Measurements from ENCODE around the gene NET1.
"Not testable (repeated sequence)": the region's sequence is repeated elsewhere in the genome, so short reads cannot be mapped to it uniquely, and the experiment has no call there.

Gene NET1

GRCh38 chr10:5469353-5470061 lies 57.1 kb downstream of the NET1 start:
- no peak overlapping the region for H3K9ac ChIP-seq
- TF ChIP-seq Cebpa-rat (IDR thresholded peaks at IDR 0.05): no peak
- H4K20me1 ChIP-seq: no peaks in the 10 kb centered on the region

GRCh38 chr10:5470062-5470751 lies 57.9 kb downstream of the NET1 start:
- peaks cover 22% of the 10 kb centered on the region for H3K9me3 ChIP-seq
- H3K9ac ChIP-seq: no peak overlapping the region

More at GRCh38 chr10:5469353-5470061, 57.1 kb downstream of the NET1 start:
- Histone ChIP-seq H3K36me3 (0 out of 2 replicates have a peak, but pooled peaks cover 3% of the 10 kb centered on the region), H3K27ac (no peak overlapping the region), H3K4me3 (no peak overlapping the region), H3K4me1 (no peaks in the 10 kb centered on the region), H3K27me3 (no peaks in the 10 kb centered on the region), H3K9me3 (peaks cover 22% of the 10 kb centered on the region), H3K4me2 (no peak overlapping the region)

GRCh38 chr10:5474642-5475041 lies 62.3 kb downstream of the NET1 start:
- not testable (repeated sequence) for H3K9ac ChIP-seq, H3K9me3 ChIP-seq, H3K4me2 ChIP-seq, H3K27me3 ChIP-seq, H3K36me3 ChIP-seq, H4K20me1 ChIP-seq, H3K27ac ChIP-seq, H3K4me3 ChIP-seq
- peaks cover 18% of the 10 kb centered on the region for H3K4me1 ChIP-seq

More at GRCh38 chr10:5470062-5470751, 57.9 kb downstream of the NET1 start:
- Histone ChIP-seq H3K4me3 (no peak overlapping the region), H3K36me3 (0 out of 2 replicates have a peak, but pooled peaks cover 3% of the 10 kb centered on the region), H3K27me3 (no peaks in the 10 kb centered on the region), H4K20me1 (no peaks in the 10 kb centered on the region), H3K4me2 (no peak overlapping the region), H3K4me1 (no peaks in the 10 kb centered on the region), H3K27ac (no peak overlapping the region)
- no peak for TF ChIP-seq Cebpa-rat (IDR thresholded peaks at IDR 0.05)

GRCh38 chr10:5475088-5475487 lies 62.7 kb downstream of the NET1 start:
- H3K4me1 ChIP-seq: peaks cover 22% of the 10 kb centered on the region
- H3K27ac ChIP-seq, H4K20me1 ChIP-seq, H3K9me3 ChIP-seq, H3K36me3 ChIP-seq, H3K27me3 ChIP-seq, H3K9ac ChIP-seq, H3K4me2 ChIP-seq, H3K4me3 ChIP-seq: not testable (repeated sequence)

- H3K9me3 ChIP-seq, H3K4me2 ChIP-seq, H4K20me1 ChIP-seq, H3K27me3 ChIP-seq, H3K4me3 ChIP-seq, H3K27ac ChIP-seq, H3K36me3 ChIP-seq, H3K9ac ChIP-seq: not testable (repeated sequence)
- H3K4me1 ChIP-seq: peaks cover 28% of the 10 kb centered on the region
These were observed 63.8 kb downstream of the NET1 start for GRCh38 chr10:5475974-5476807.

- H4K20me1 ChIP-seq: no peaks in the 10 kb centered on the region
- H3K9me3 ChIP-seq: no peaks in the 10 kb centered on the region
- no peak overlapping the region for H3K4me2 ChIP-seq
- H3K9ac ChIP-seq: no peak overlapping the region
- no peaks in the 10 kb centered on the region for H3K36me3 ChIP-seq
- H3K27ac ChIP-seq: no peak overlapping the region
- H3K4me3 ChIP-seq: no peak overlapping the region
- peaks cover 28% of the 10 kb centered on the region for H3K4me1 ChIP-seq
- TF ChIP-seq Cebpa-rat (IDR thresholded peaks at IDR 0.05): no peak
- H3K27me3 ChIP-seq: no peaks in the 10 kb centered on the region
These were observed 64.7 kb downstream of the NET1 start for GRCh38 chr10:5476918-5477525.

GRCh38 chr10:5477948-5478693 lies 65.8 kb downstream of the NET1 start:
- H3K4me3 ChIP-seq: no peak overlapping the region
- no peaks in the 10 kb centered on the region for H3K36me3 ChIP-seq
- no peaks in the 10 kb centered on the region for H3K9me3 ChIP-seq
- no peak for TF ChIP-seq Cebpa-rat (IDR thresholded peaks at IDR 0.05)
- H3K4me2 ChIP-seq: peak overlapping the region; percentile 26; the same call in 1 of the 2 replicates
- no peak overlapping the region for H3K9ac ChIP-seq
- H3K27ac ChIP-seq: no peak overlapping the region
- H3K4me1 ChIP-seq: peaks cover 28% of the 10 kb centered on the region
- no peaks in the 10 kb centered on the region for H4K20me1 ChIP-seq
- H3K27me3 ChIP-seq: no peaks in the 10 kb centered on the region

- H3K9me3 ChIP-seq: no peaks in the 10 kb centered on the region
- peak overlapping the region; percentile 62; the same call in 1 of the 2 replicates for H3K4me2 ChIP-seq
- H4K20me1 ChIP-seq: no peaks in the 10 kb centered on the region
- H3K27me3 ChIP-seq: no peaks in the 10 kb centered on the region
- peaks cover 28% of the 10 kb centered on the region for H3K4me1 ChIP-seq
- TF ChIP-seq Cebpa-rat (IDR thresholded peaks at IDR 0.05): no peak
- H3K4me3 ChIP-seq: no peak overlapping the region
- no peaks in the 10 kb centered on the region for H3K36me3 ChIP-seq
- H3K27ac ChIP-seq: no peak overlapping the region
- H3K9ac ChIP-seq: no peak overlapping the region
These were observed 66.4 kb downstream of the NET1 start for GRCh38 chr10:5478694-5479305.

Data from BLaER1 (cell line).